ENCODE data around the gene CDC25B. TPM values are rescaled to one million over a fixed set of nuclear protein-coding genes. Genes with fewer than 3 reads are reported as not detected.

CDC25B gene
- total RNA-seq, 1 experiment from 2014 or later: 223 TPM

GRCh38 chr20:3795511-3796468, at the start of gene CDC25B (continued):
- TF ChIP-seq, protein P1, sequence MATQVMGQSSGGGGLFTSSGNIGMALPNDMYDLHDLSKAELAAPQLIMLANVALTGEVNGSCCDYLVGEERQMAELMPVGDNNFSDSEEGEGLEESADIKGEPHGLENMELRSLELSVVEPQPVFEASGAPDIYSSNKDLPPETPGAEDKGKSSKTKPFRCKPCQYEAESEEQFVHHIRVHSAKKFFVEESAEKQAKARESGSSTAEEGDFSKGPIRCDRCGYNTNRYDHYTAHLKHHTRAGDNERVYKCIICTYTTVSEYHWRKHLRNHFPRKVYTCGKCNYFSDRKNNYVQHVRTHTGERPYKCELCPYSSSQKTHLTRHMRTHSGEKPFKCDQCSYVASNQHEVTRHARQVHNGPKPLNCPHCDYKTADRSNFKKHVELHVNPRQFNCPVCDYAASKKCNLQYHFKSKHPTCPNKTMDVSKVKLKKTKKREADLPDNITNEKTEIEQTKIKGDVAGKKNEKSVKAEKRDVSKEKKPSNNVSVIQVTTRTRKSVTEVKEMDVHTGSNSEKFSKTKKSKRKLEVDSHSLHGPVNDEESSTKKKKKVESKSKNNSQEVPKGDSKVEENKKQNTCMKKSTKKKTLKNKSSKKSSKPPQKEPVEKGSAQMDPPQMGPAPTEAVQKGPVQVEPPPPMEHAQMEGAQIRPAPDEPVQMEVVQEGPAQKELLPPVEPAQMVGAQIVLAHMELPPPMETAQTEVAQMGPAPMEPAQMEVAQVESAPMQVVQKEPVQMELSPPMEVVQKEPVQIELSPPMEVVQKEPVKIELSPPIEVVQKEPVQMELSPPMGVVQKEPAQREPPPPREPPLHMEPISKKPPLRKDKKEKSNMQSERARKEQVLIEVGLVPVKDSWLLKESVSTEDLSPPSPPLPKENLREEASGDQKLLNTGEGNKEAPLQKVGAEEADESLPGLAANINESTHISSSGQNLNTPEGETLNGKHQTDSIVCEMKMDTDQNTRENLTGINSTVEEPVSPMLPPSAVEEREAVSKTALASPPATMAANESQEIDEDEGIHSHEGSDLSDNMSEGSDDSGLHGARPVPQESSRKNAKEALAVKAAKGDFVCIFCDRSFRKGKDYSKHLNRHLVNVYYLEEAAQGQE (IDR thresholded peaks at IDR 0.05; ENCODE audit: low read depth): no peak
- TF ChIP-seq EZH2 (IDR thresholded peaks at IDR 0.05) (no peak), YY1 (IDR thresholded peaks at IDR 0.05; ENCODE audit: extremely low read depth, insufficient replicate concordance, low read depth, low read length) (peak; percentile 5), ZNF274 (IDR thresholded peaks at IDR 0.05; ENCODE audit: low read depth, low read length) (no peak), JUND (IDR thresholded peaks at IDR 0.05) (no peak)
- TF ChIP-seq, protein P2, sequence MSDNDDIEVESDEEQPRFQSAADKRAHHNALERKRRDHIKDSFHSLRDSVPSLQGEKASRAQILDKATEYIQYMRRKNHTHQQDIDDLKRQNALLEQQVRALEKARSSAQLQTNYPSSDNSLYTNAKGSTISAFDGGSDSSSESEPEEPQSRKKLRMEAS (IDR thresholded peaks at IDR 0.05): peak; percentile 57; the same call in 1 of the 2 replicates

- H2AFZ ChIP-seq (ENCODE audit: low read depth, low read length, poor library complexity, severe bottlenecking): no peak overlapping the region
These were observed 48.6 kb upstream of the CDC25B start for GRCh38 chr20:3747471-3747870.

More at GRCh38 chr20:3747471-3747870, 48.6 kb upstream of the CDC25B start:
- DNase-seq (ENCODE audit: low read depth, low spot score): no peak
- ChIA-PET POLR2A (no interaction called here), CTCF (interaction anchor here (0.7 to 3.8 kb wide), 2 partner anchors 14 to 20 kb away, joined by 3 to 9 read pairs; partner anchors contain the start of gene ADISSP), RAD21 (ENCODE audit: low non-redundant PET in 1 of 2, low total read pairs in 2 of 2, uncharacterized antibody in 2 of 2, unreplicated experiment in 2 of 2) (no interaction called here)
- Histone ChIP-seq H3K4me2 (ENCODE audit: low read length) (no peak overlapping the region), H3K79me2 (ENCODE audit: insufficient read depth, low read length) (no peaks in the 10 kb centered on the region), H3K36me3 (ENCODE audit: control insufficient read depth in 1 of 2, insufficient read depth in 2 of 2, low read length in 2 of 2) (peaks cover 0 to 4% of the 10 kb centered on the region in 2 experiments; a peak in 2 of 4 replicates), H3K4me3 (replicated peaks in 1 of 2; ENCODE audit: low read depth in 1 of 2, low read length in 2 of 2) (no peak overlapping the region), H3K27me3 (ENCODE audit: insufficient read depth, low read length) (no peaks in the 10 kb centered on the region), H4K20me1 (ENCODE audit: insufficient read depth) (no peaks in the 10 kb centered on the region), H3K27ac (ENCODE audit: low read depth, low read length) (no peak overlapping the region), H3K9ac (ENCODE audit: low read length) (no peak overlapping the region), H3K9me2 (ENCODE audit: insufficient read depth) (no peaks in the 10 kb centered on the region), H3K9me3 (ENCODE audit: control insufficient read depth in 1 of 2, insufficient read depth in 1 of 2, low read depth in 1 of 2, low read length in 2 of 2) (no peaks in the 10 kb centered on the region), H3K4me1 (ENCODE audit: control insufficient read depth in 1 of 2, insufficient read depth in 2 of 2, low read length in 2 of 2) (peaks cover 9 to 23% of the 10 kb centered on the region in 2 experiments)
- no peak for ATAC-seq
- BruUV-seq (replicated peaks): no TSS peak
- TF ChIP-seq CTCF (IDR thresholded peaks at IDR 0.05 in 2 of 3, conservative IDR thresholded peaks at IDR 0.05 in 1 of 3; ENCODE audit: borderline replicate concordance in 1 of 3, insufficient read depth in 1 of 3, low read depth in 2 of 3, low read length in 2 of 3): no peak
- TF ChIP-seq CEBPB (IDR thresholded peaks at IDR 0.05; ENCODE audit: low read depth): no peak
- no peak for TF ChIP-seq ZFX (IDR thresholded peaks at IDR 0.05)
- no peak for TF ChIP-seq FOSL1 (IDR thresholded peaks at IDR 0.05; ENCODE audit: low read depth)
- no peak for TF ChIP-seq POLR2A (IDR thresholded peaks at IDR 0.05; ENCODE audit: borderline replicate concordance, extremely low read depth, insufficient read depth, insufficient read length)
- TF ChIP-seq POLR2AphosphoS5 (IDR thresholded peaks at IDR 0.05; ENCODE audit: low read depth, low read length): no peak
- no peak for TF ChIP-seq EGR1 (IDR thresholded peaks at IDR 0.05; ENCODE audit: low read depth)
- no peak for TF ChIP-seq ZBTB33 (IDR thresholded peaks at IDR 0.05; ENCODE audit: extremely low read depth, insufficient replicate concordance, low read length)
- TF ChIP-seq JUND (IDR thresholded peaks at IDR 0.05): no peak
- intact Hi-C loops (cut with micrococcal nuclease): no loop called here

Data from HCT116 (cell line).